Fibroblast of villous mesenchyme (primary cell): ENCODE data around the gene TUB. TPM values are rescaled to one million over a fixed set of nuclear protein-coding genes. Genes with fewer than 3 reads are reported as not detected.

Experiments used
- DNase-seq: peaks from one replicate; pipeline ENCODE4 v3.0.0-alpha.2; 2010; ENCODE audit warnings: low read depth
- H3K4me3 ChIP-seq: 2 replicates; pipeline ENCODE4 v1.5.1; 2011; ENCODE audit warnings: low read depth, mild to moderate bottlenecking, low read length
- CTCF ChIP-seq: IDR thresholded peaks from 2 replicates; pipeline ENCODE4 v1.5.1; 2012; ENCODE audit warnings: low read depth, mild to moderate bottlenecking, low read length; ENCODE audit not compliant: insufficient read depth
- total RNA-seq: library from RNA; depleted of rRNA; stranded (reverse); fragments of >200 nt; gene quantifications from 2 replicates; pipeline ENCODE4 v1.2.3, GENCODE V29; 2012

The TUB gene
- total RNA-seq, 1 donor = 5.2 TPM

- H3K4me3 ChIP-seq = no peak overlapping the region
- DNase-seq = no peak
- no peak for TF ChIP-seq CTCF
Measured at GRCh38 chr11:8089791-8090510, 8.9 kb downstream of the TUB start.

- H3K4me3 ChIP-seq = no peak overlapping the region
- DNase-seq = peak; percentile 35
- TF ChIP-seq CTCF = peak; percentile 63
Measured at GRCh38 chr11:8090756-8091155, 9.7 kb downstream of the TUB start.

GRCh38 chr11:8091721-8092120 lies 10.7 kb downstream of the TUB start:
- no peak for DNase-seq
- no peak overlapping the region for H3K4me3 ChIP-seq
- TF ChIP-seq CTCF = no peak

- peak; percentile 67 for DNase-seq
- no peak overlapping the region for H3K4me3 ChIP-seq
- peak; percentile 86 for TF ChIP-seq CTCF
Measured at GRCh38 chr11:8092587-8093424, 11.8 kb downstream of the TUB start.

GRCh38 chr11:8093931-8094575 lies 13.0 kb downstream of the TUB start:
- TF ChIP-seq CTCF = no peak
- no peak for DNase-seq
- no peak overlapping the region for H3K4me3 ChIP-seq

GRCh38 chr11:8094656-8095055 lies 13.6 kb downstream of the TUB start:
- no peak for DNase-seq
- H3K4me3 ChIP-seq = no peak overlapping the region
- TF ChIP-seq CTCF = no peak
